HepG2 (cell line): ENCODE results near the gene TMEM143. TPM values are rescaled to one million over a fixed set of nuclear protein-coding genes. Genes with fewer than 3 reads are reported as not detected.

Experiments used
- HDAC1 ChIP-seq: sonication (generic); formaldehyde crosslinking; IDR thresholded peaks from 2 replicates; pipeline ENCODE4 v1.5.1; 2020; ENCODE audit warnings: mild to moderate bottlenecking, missing genetic modification reagents
- HOXD1 ChIP-seq: sonication (generic); formaldehyde crosslinking; IDR thresholded peaks from 2 replicates; pipeline ENCODE4 v1.5.0; 2020; ENCODE audit warnings: missing genetic modification reagents
- SNAPC2 ChIP-seq: sonication (generic); formaldehyde crosslinking; IDR thresholded peaks from 2 replicates; pipeline ENCODE4 v1.8.1; 2022; ENCODE audit warnings: mild to moderate bottlenecking, missing genetic modification reagents
- SYNCRIP ChIP-seq: fragments of 200-400 bp; formaldehyde crosslinking; IDR thresholded peaks from 2 replicates; pipeline ENCODE4 v1.6.1; 2018; ENCODE audit warnings: mild to moderate bottlenecking, low read depth, low read length; ENCODE audit not compliant: insufficient read depth
- ZBTB7B ChIP-seq: sonication (generic); formaldehyde crosslinking; IDR thresholded peaks from 2 replicates; pipeline ENCODE4 v1.4.0; 2020; ENCODE audit warnings: missing genetic modification reagents
- ZFYVE20 ChIP-seq: sonication (generic); formaldehyde crosslinking; IDR thresholded peaks from 2 replicates; pipeline ENCODE4 v1.8.0; 2023; ENCODE audit warnings: low read depth, mild to moderate bottlenecking, moderate library complexity, missing genetic modification reagents, borderline replicate concordance
- ZNF331 ChIP-seq: sonication (generic); formaldehyde crosslinking; IDR thresholded peaks from 2 replicates; pipeline ENCODE4 v1.4.0; 2020; ENCODE audit warnings: missing genetic modification reagents
- ZNF382 ChIP-seq: sonication (generic); formaldehyde crosslinking; IDR thresholded peaks from 2 replicates; pipeline ENCODE4 v1.5.0; 2020; ENCODE audit warnings: missing genetic modification reagents, mild to moderate bottlenecking, borderline replicate concordance
- ZNF44 ChIP-seq: sonication (generic); formaldehyde crosslinking; IDR thresholded peaks from 2 replicates; pipeline ENCODE4 v1.5.1; 2020; ENCODE audit warnings: mild to moderate bottlenecking, missing genetic modification reagents
- ZNF75D ChIP-seq: sonication (generic); formaldehyde crosslinking; IDR thresholded peaks from 2 replicates; pipeline ENCODE4 v1.8.1; 2023; ENCODE audit warnings: missing genetic modification reagents, mild to moderate bottlenecking, borderline replicate concordance
- polyA plus RNA-seq, 8 experiments: library from polyadenylated mRNA; depleted of rRNA in 3 of 8; stranded (reverse) in 7 of 8; unstranded in 1 of 8; fragments of >200 nt; fragmentation: Illumina TruSeq in 4 of 8; extraction: Trizol in 4 of 8; gene quantifications; 2 replicates each; pipeline versions ENCODE4 v1.2.1 to v1.2.3, GENCODE V29; 2011 to 2016; ENCODE audit warnings: low read depth in 4 of 8, missing spikeins in 1 of 8, mixed read lengths in 1 of 8; ENCODE audit not compliant: insufficient read depth in 1 of 8
- total RNA-seq, 5 experiments: library from RNA; depleted of rRNA; stranded (reverse); fragments of >200 nt; fragmentation: Illumina TruSeq; extraction: Trizol; gene quantifications; 2 replicates each; pipeline ENCODE4 v1.2.3, GENCODE V29; 2016; ENCODE audit warnings: low read depth in 1 of 5
- TF ChIP-seq, protein P1 (sequence below): sonication (generic); formaldehyde crosslinking; IDR thresholded peaks from 2 replicates; pipeline ENCODE4 v1.4.0; 2020; ENCODE audit warnings: missing genetic modification reagents, borderline replicate concordance
- TF ChIP-seq, protein P2 (sequence below): sonication (generic); formaldehyde crosslinking; IDR thresholded peaks from 2 replicates; pipeline ENCODE4 v1.8.0; 2022; ENCODE audit warnings: missing genetic modification reagents, low read depth, mild to moderate bottlenecking, borderline replicate concordance
- TF ChIP-seq, protein P3 (sequence below): sonication (generic); formaldehyde crosslinking; IDR thresholded peaks from 2 replicates; pipeline ENCODE4 v1.5.1; 2020; ENCODE audit warnings: missing genetic modification reagents, mild to moderate bottlenecking, borderline replicate concordance
- TF ChIP-seq, protein P4 (sequence below): sonication (generic); formaldehyde crosslinking; IDR thresholded peaks from 2 replicates; pipeline ENCODE4 v1.4.0; 2020; ENCODE audit warnings: mild to moderate bottlenecking, missing genetic modification reagents
- TF ChIP-seq, protein P5 (sequence below): sonication (generic); formaldehyde crosslinking; IDR thresholded peaks from 2 replicates; pipeline ENCODE4 v1.9.0; 2021; ENCODE audit warnings: missing genetic modification reagents, borderline replicate concordance

TMEM143 gene
- total and polyA plus RNA-seq, 2 of the 13 experiments (the other 11 are each of a cell fraction or from before 2014, with no cell fraction given): 7.7 to 11.3 TPM

DNA sequence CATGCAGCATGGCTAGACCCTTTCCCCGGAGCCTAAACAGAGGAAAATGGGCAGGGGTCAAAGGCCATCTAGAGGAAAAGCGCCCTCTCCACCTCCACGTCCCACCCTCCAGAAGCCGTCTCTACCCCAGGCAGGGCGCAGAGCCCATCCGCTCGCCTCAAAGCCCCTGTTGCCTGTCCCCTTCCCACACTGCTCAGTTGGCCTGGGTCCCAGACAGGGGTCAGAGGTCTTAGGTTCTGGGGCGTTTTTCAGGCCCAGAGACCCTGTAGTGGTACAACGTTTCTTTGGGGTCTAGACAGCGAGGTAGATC, 285 bp downstream of the TMEM143 start (continued):
- TF ChIP-seq, protein P1, sequence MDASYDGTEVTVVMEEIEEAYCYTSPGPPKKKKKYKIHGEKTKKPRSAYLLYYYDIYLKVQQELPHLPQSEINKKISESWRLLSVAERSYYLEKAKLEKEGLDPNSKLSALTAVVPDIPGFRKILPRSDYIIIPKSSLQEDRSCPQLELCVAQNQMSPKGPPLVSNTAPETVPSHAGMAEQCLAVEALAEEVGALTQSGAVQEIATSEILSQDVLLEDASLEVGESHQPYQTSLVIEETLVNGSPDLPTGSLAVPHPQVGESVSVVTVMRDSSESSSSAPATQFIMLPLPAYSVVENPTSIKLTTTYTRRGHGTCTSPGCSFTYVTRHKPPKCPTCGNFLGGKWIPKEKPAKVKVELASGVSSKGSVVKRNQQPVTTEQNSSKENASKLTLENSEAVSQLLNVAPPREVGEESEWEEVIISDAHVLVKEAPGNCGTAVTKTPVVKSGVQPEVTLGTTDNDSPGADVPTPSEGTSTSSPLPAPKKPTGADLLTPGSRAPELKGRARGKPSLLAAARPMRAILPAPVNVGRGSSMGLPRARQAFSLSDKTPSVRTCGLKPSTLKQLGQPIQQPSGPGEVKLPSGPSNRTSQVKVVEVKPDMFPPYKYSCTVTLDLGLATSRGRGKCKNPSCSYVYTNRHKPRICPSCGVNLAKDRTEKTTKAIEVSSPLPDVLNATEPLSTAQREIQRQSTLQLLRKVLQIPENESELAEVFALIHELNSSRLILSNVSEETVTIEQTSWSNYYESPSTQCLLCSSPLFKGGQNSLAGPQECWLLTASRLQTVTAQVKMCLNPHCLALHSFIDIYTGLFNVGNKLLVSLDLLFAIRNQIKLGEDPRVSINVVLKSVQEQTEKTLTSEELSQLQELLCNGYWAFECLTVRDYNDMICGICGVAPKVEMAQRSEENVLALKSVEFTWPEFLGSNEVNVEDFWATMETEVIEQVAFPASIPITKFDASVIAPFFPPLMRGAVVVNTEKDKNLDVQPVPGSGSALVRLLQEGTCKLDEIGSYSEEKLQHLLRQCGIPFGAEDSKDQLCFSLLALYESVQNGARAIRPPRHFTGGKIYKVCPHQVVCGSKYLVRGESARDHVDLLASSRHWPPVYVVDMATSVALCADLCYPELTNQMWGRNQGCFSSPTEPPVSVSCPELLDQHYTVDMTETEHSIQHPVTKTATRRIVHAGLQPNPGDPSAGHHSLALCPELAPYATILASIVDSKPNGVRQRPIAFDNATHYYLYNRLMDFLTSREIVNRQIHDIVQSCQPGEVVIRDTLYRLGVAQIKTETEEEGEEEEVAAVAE: no peak
- TF ChIP-seq ZNF382 (CRISPR knock-in tag): no peak
- TF ChIP-seq ZBTB7B (CRISPR knock-in tag): no peak; the same call in 1 of the 2 replicates
- no peak for TF ChIP-seq ZNF331
- TF ChIP-seq HOXD1: no peak
- TF ChIP-seq, protein P2, sequence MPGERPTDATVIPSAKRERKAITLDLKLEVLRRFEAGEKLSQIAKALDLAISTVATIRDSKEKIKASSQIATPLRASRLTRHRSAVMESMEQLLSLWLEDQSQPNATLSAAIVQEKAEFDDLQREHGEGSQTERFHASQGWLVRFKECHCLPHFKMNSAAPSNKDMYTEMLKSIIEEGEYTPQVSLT (CRISPR knock-in tag): no peak
- no peak for TF ChIP-seq ZNF75D (CRISPR knock-in tag)
- no peak for TF ChIP-seq SNAPC2 (CRISPR knock-in tag)
- TF ChIP-seq, protein P3, sequence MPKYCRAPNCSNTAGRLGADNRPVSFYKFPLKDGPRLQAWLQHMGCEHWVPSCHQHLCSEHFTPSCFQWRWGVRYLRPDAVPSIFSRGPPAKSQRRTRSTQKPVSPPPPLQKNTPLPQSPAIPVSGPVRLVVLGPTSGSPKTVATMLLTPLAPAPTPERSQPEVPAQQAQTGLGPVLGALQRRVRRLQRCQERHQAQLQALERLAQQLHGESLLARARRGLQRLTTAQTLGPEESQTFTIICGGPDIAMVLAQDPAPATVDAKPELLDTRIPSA (CRISPR knock-in tag): no peak
- no peak for TF ChIP-seq ZFYVE20 (CRISPR knock-in tag)
- TF ChIP-seq, protein P4, sequence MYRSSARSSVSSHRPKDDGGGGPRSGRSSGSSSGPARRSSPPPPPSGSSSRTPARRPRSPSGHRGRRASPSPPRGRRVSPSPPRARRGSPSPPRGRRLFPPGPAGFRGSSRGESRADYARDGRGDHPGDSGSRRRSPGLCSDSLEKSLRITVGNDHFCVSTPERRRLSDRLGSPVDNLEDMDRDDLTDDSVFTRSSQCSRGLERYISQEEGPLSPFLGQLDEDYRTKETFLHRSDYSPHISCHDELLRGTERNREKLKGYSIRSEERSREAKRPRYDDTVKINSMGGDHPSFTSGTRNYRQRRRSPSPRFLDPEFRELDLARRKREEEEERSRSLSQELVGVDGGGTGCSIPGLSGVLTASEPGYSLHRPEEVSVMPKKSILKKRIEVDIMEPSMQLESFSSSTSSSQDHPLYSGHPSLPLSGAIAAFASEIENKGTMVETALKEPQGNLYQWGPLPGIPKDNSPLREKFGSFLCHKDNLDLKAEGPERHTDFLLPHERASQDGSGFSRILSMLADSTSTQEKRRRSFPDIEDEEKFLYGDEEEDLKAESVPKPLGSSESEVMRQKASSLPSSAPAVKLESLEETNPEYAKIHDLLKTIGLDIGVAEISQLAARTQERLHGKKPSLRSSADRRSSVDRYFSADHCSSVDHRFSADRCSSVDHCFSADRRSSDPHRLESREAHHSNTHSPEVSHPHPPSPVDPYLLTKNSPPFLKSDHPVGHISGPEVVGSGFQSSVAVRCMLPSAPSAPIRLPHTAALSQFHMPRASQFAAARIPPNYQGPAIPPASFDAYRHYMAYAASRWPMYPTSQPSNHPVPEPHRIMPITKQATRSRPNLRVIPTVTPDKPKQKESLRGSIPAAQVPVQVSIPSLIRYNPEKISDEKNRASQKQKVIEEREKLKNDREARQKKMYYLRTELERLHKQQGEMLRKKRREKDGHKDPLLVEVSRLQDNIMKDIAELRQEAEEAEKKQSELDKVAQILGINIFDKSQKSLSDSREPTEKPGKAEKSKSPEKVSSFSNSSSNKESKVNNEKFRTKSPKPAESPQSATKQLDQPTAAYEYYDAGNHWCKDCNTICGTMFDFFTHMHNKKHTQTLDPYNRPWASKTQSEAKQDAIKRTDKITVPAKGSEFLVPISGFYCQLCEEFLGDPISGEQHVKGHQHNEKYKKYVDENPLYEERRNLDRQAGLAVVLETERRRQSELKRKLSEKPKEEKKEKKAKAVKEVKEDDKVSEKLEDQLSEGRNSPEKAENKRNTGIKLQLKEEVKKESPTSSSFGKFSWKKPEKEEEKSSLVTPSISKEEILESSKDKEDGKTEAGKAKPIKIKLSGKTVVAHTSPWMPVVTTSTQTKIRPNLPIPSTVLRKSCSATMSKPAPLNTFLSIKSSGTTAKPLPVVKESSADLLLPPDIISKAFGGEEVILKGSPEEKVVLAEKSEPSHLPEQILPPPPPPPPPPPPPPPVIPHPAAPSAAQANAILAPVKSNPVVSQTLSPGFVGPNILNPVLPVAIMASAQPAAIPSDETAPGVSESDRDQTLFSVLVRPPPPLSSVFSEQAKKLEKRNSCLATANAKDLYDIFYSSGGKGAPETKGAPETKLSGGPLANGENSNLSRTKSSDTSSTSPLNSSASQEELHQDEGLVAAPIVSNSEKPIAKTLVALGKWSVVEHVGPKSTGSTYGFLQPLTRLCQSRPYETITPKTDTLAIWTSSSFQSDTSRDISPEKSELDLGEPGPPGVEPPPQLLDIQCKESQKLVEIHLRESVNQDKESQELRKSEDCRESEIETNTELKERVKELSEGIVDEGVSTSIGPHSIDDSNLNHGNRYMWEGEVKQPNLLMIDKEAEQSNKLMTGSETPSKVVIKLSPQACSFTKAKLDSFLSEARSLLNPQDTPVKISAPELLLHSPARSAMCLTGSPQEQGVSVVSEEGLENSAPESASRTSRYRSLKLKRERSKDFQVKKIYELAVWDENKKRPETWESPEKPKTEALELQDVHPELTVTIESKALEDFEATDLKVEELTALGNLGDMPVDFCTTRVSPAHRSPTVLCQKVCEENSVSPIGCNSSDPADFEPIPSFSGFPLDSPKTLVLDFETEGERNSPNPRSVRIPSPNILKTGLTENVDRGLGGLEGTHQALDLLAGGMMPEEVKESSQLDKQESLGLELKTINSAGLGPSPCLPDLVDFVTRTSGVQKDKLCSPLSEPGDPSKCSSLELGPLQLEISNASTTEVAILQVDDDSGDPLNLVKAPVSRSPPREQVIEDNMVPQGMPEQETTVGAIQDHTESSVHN (CRISPR knock-in tag): 0 out of 2 replicates have a peak, but pooled peaks have one; percentile 21
- TF ChIP-seq ZNF44 (CRISPR knock-in tag): no peak
- no peak for TF ChIP-seq HDAC1 (CRISPR knock-in tag)
- TF ChIP-seq, protein P5, sequence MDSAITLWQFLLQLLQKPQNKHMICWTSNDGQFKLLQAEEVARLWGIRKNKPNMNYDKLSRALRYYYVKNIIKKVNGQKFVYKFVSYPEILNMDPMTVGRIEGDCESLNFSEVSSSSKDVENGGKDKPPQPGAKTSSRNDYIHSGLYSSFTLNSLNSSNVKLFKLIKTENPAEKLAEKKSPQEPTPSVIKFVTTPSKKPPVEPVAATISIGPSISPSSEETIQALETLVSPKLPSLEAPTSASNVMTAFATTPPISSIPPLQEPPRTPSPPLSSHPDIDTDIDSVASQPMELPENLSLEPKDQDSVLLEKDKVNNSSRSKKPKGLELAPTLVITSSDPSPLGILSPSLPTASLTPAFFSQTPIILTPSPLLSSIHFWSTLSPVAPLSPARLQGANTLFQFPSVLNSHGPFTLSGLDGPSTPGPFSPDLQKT (CRISPR knock-in tag): no peak
- TF ChIP-seq SYNCRIP: no peak
